GM21390 (cell line): ENCODE data around the gene ARL13B.
"Not testable (repeated sequence)": the region's sequence is repeated elsewhere in the genome, so short reads cannot be mapped to it uniquely, and the experiment has no call there.

ENCODE experiments used
- ATAC-seq: cut with Tn5 transposase; IDR thresholded peaks from one replicate; pipeline ENCODE4 v1.9.1; 2021; ENCODE audit not compliant: unreplicated experiment

Gene ARL13B

GRCh38 chr3:94061297-94061696, 81.3 kb downstream of the ARL13B start:
- no peak for ATAC-seq

GRCh38 chr3:94062513-94063404, 82.8 kb downstream of the ARL13B start, which contains the start of the genes DHFR2 and NSUN3:
DHFR2 (minus strand) TSS chr3:94062916; CDS start chr3:94061511, 1,405 bp downstream.
NSUN3 (plus strand) TSS chr3:94063061; CDS start chr3:94063127, 66 bp downstream.
- ATAC-seq = peak; percentile 96

- no peak for ATAC-seq
Observed at GRCh38 chr3:94063496-94064119, 83.7 kb downstream of the ARL13B start.

- no peak for ATAC-seq
Observed at GRCh38 chr3:94064243-94064860, 84.4 kb downstream of the ARL13B start.

- no peak for ATAC-seq
Observed at GRCh38 chr3:94065122-94065521, 85.2 kb downstream of the ARL13B start.

- ATAC-seq = no peak
Observed at GRCh38 chr3:94065819-94066480, 86.0 kb downstream of the ARL13B start.

- no peak for ATAC-seq
Observed at GRCh38 chr3:94066506-94067500, 86.8 kb downstream of the ARL13B start.

GRCh38 chr3:94069194-94069813, 89.3 kb downstream of the ARL13B start:
- ATAC-seq = no peak

- ATAC-seq = peak; percentile 57
Observed at GRCh38 chr3:94070341-94070911, 90.5 kb downstream of the ARL13B start.

- ATAC-seq = peak; percentile 52
Observed at GRCh38 chr3:94071713-94072284, 91.8 kb downstream of the ARL13B start.

- ATAC-seq = no peak
Observed at GRCh38 chr3:94076055-94076454, 96.1 kb downstream of the ARL13B start.

- ATAC-seq = not testable (repeated sequence)
Observed at GRCh38 chr3:94080552-94080951, 100.6 kb downstream of the ARL13B start.

GRCh38 chr3:94081884-94082283, 101.9 kb downstream of the ARL13B start:
- no peak for ATAC-seq

GRCh38 chr3:94082391-94082937, 102.5 kb downstream of the ARL13B start:
- no peak for ATAC-seq

GRCh38 chr3:94083261-94083660, 103.3 kb downstream of the ARL13B start:
- ATAC-seq = peak; percentile 76

GRCh38 chr3:94089126-94089525, 109.2 kb downstream of the ARL13B start:
- no peak for ATAC-seq

GRCh38 chr3:94092086-94092485, 112.1 kb downstream of the ARL13B start:
- no peak for ATAC-seq

GRCh38 chr3:94093151-94093550, 113.2 kb downstream of the ARL13B start:
- ATAC-seq = no peak
